Prostate gland (tissue), 2 donors: ENCODE measurements around the gene CD151.

Experiments used
- POLR2A ChIP-seq: fragments of 450-650 bp; IDR thresholded peaks from one replicate; pipeline ENCODE4 v1.6.1; 2016; ENCODE audit warnings: antibody characterized with exemption, mild to moderate bottlenecking
- POLR2AphosphoS5 ChIP-seq: sonication (generic); formaldehyde crosslinking; IDR thresholded peaks from one replicate; pipeline ENCODE4 v1.6.1; 2017; ENCODE audit warnings: antibody characterized with exemption
- TF ChIP-seq, protein P1 (sequence below), 4 experiments: fragments of 200-600 bp in 2 of 4; fragments of 450-650 bp in 2 of 4; sonication (generic) in 2 of 4; IDR thresholded peaks; 1 replicate in 3 of 4; 2 replicates in 1 of 4; pipeline ENCODE4 v1.5.1; 2016 to 2019; ENCODE audit warnings: antibody characterized with exemption in 4 of 4, mild to moderate bottlenecking in 2 of 4, moderate library complexity in 2 of 4

GRCh38 chr11:848380-848931, 15.7 kb downstream of the CD151 start:
- TF ChIP-seq POLR2AphosphoS5 (no peak), POLR2A (no peak)
- TF ChIP-seq, protein P1, sequence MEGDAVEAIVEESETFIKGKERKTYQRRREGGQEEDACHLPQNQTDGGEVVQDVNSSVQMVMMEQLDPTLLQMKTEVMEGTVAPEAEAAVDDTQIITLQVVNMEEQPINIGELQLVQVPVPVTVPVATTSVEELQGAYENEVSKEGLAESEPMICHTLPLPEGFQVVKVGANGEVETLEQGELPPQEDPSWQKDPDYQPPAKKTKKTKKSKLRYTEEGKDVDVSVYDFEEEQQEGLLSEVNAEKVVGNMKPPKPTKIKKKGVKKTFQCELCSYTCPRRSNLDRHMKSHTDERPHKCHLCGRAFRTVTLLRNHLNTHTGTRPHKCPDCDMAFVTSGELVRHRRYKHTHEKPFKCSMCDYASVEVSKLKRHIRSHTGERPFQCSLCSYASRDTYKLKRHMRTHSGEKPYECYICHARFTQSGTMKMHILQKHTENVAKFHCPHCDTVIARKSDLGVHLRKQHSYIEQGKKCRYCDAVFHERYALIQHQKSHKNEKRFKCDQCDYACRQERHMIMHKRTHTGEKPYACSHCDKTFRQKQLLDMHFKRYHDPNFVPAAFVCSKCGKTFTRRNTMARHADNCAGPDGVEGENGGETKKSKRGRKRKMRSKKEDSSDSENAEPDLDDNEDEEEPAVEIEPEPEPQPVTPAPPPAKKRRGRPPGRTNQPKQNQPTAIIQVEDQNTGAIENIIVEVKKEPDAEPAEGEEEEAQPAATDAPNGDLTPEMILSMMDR (IDR thresholded peaks at IDR 0.05): peak; percentile 40 to 91 (median 78)
